NAMALWA (cell line): Measurements from ENCODE around the gene RASIP1.
A peak's percentile ranks its signal among the peaks of the same experiment; 100 is the strongest.
"Not testable (repeated sequence)": the region's sequence is repeated elsewhere in the genome, so short reads cannot be mapped to it uniquely, and the experiment has no call there.

Experiments used
- DNase-seq: peaks from one replicate; pipeline ENCODE4 v3.0.0-alpha.2; 2015; ENCODE audit warnings: low spot score

The RASIP1 gene, protein sequence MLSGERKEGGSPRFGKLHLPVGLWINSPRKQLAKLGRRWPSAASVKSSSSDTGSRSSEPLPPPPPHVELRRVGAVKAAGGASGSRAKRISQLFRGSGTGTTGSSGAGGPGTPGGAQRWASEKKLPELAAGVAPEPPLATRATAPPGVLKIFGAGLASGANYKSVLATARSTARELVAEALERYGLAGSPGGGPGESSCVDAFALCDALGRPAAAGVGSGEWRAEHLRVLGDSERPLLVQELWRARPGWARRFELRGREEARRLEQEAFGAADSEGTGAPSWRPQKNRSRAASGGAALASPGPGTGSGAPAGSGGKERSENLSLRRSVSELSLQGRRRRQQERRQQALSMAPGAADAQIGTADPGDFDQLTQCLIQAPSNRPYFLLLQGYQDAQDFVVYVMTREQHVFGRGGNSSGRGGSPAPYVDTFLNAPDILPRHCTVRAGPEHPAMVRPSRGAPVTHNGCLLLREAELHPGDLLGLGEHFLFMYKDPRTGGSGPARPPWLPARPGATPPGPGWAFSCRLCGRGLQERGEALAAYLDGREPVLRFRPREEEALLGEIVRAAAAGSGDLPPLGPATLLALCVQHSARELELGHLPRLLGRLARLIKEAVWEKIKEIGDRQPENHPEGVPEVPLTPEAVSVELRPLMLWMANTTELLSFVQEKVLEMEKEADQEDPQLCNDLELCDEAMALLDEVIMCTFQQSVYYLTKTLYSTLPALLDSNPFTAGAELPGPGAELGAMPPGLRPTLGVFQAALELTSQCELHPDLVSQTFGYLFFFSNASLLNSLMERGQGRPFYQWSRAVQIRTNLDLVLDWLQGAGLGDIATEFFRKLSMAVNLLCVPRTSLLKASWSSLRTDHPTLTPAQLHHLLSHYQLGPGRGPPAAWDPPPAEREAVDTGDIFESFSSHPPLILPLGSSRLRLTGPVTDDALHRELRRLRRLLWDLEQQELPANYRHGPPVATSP

GRCh38 chr19:48740164-48740972, at the start of gene RASIP1:
Gene RASIP1 (minus strand): TSS chr19:48740610. CDS start chr19:48740282, 328 bp downstream.
- no peak for DNase-seq

DNA sequence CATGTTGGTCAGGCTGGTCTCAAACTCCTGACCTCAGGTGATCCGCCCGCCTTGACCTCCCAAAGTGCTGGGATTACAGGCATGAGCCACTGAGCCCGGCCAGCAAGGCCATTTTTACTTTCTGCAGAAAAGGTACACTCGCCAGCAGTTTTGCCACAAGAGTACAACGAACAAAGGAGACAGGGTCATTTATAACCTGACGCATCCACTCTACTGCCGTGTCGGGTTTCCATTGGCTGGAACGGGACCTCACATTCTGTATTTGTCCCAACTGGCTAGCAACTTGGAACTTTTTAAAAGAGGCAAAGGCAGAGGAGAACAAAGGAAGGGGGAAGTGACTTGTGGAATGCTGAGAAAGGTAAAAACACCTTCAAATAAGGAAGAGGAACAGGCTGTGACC, 46.9 kb upstream of the RASIP1 start:
- not testable (repeated sequence) for DNase-seq

- DNase-seq = not testable (repeated sequence)
These were observed 46.0 kb upstream of the RASIP1 start for GRCh38 chr19:48786422-48786821.

GRCh38 chr19:48784527-48784926, 44.1 kb upstream of the RASIP1 start:
- peak; percentile 32 for DNase-seq

DNA sequence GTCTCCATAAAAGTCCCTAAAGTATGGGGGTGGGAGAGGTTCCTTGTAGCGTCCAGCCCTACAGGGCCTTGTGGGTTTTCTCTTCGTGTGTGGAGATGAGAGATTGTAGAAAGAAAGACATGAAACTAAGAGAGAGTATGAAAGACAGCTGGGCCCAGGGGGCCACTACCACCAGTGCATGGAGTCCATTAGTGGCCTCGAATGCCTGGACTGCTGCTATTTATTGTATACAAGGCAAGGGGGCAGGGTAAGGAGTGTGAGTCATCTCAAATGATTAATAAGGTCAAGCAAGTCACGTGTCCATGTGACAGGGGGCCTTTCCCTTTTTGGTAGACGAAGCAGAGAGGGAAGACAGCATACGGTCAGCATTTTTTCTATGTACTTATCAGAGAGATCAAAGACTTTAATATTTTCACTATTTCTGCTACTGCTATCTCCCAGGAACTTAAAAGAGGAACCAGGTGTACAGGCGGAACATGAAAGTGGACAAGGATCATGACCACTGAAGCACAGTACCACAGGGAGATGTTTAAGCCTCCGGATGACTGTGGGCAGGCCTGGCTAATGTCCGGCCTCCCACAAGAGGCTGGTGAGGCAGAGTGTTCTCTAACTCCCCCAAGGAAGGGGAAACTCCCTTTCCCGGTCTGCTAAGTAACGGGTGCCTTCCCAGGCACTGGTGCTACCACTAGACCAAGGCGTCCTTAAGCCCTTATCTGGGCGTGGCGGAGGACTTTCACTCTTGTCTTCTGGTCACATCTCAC, 40.4 kb upstream of the RASIP1 start:
- DNase-seq = no peak

DNA sequence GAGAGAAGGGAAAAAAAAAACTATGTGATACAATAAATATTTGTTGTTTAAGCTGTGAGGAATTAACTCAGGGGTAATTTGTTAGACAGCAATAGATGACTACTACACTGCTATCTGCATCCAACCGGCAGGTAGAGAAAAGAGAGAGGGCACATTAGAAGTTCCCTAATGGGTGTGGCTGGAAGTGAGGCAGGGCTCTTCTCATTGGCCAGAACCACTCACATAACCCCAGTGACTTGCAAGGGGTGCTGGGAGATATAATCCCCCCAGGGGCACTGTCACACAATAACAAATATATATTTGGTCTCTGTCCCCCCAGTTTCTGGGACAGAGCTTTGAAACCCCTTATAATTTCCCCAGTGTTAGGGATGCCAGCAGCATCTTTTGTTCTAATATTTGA, 39.2 kb upstream of the RASIP1 start:
- peak; percentile 65 for DNase-seq

- DNase-seq = no peak
These were observed 37.3 kb upstream of the RASIP1 start for GRCh38 chr19:48777720-48778119.

- DNase-seq = no peak
These were observed 36.7 kb upstream of the RASIP1 start for GRCh38 chr19:48777139-48777538.

GRCh38 chr19:48772503-48772953, 32.1 kb upstream of the RASIP1 start:
- no peak for DNase-seq

DNA sequence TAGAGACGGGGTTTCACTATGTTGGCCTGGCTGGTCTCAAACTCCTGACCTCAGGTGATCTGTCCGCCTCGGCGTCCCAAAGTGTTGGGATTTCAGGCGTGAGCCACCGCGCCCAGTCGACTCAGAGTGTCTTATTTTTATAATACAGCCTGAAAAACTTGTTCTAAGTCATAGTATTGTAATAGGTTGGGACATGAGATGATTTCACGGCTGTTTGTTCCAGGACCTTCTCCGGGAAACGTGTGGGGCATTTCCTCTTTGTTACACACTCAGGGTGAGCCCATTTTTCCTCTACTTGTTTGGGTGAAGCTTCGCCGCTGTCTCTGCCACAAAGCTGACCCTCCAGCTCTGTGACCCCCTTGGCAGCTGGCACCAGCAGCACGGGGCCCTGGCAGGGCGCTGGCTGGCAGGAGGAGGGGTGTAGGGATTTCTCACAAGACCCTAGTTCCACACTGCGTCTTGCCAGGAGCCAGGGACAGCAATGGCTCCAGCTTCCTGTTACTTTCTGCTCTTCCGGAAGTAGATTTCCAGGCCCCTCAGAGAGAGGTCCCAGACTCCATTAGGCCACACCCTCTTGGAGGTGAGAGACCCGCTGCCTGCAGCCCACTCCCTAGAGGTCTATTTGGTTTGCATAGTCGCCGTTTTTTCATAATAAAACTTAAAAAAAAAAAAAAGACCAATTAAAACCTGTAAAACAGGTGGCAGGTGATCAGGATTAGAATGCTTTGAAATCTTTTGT, 30.5 kb upstream of the RASIP1 start:
- no peak for DNase-seq

- no peak for DNase-seq
These were observed 29.9 kb upstream of the RASIP1 start for GRCh38 chr19:48770266-48770665.

DNA sequence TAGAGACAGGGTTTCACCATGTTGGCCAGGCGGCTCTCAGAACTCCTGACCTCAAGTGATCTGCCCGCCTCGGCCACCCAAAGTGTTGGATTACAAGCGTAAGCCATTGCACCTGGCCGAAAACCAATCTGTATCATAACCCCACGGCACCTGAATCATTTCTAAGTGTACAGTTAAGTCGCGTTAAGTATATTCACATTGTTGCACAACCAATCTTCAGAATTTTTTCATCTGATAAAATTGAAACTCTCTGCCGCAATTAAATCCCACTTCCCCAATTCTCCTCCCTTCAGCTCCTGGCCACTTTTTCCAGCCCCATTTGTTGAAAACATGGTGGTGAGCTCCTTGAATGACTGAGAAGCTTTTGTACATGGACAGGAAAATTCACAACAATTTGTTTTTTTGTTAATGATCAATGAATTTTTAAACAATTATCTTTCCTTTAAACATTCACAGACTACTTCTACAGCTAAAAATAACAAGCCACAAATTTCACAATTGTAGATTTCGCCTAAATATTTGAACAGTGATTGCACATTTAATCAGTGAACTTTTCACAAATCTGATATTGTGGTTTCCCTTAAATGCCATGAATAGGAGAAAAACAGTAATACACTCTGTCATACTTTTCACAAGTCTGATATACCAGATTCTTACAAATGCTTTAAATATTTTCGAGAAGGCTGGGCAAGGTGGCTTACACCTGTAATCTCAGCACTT, 28.7 kb upstream of the RASIP1 start:
- DNase-seq = no peak

DNA sequence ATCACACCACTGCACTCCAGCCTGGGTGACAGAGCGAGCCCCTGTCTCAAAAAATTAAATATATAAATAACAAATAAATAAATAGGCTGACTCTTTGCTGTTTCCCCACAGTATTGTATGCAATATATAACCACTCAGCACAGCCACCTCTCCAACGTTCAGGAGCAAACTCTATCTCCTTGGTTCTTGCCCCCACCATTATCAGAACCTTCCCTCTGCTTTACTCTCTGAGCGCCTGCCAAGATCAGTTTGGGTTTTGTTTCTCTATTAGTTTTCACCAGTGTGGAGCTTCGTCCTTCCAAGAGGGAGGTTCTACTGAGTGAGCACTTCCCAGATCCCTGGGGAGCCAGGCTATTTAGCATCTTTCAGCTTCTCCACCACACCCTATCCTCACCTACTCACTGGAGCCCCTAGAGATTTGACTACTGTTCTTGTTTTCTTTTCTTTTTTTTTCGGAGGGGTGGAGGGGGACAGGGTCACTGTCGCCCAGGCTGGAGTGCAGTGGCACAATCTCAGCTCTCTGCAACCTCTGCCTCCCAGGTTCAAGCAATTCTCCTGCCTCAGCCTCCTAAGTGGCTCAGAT, 27.9 kb upstream of the RASIP1 start:
- not testable (repeated sequence) for DNase-seq

DNA sequence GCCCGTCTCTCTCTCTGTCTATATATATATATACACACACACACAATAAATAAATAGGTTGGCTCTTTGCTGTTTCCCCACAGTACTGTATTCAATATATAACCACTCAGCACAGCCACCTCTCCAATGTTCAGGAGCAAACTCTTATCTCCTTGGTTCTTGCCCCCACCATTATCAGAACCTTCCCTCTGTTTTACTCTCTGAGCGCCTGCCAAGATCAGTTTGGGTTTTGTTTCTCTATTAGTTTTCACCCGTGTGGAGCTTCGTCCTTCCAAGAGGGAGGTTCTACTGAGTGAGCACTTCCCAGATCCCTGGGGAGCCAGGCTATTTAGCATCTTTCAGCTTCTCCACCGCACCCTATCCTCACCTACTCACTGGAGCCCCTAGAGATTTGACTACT, 25.4 kb upstream of the RASIP1 start:
- DNase-seq = not testable (repeated sequence)

DNA sequence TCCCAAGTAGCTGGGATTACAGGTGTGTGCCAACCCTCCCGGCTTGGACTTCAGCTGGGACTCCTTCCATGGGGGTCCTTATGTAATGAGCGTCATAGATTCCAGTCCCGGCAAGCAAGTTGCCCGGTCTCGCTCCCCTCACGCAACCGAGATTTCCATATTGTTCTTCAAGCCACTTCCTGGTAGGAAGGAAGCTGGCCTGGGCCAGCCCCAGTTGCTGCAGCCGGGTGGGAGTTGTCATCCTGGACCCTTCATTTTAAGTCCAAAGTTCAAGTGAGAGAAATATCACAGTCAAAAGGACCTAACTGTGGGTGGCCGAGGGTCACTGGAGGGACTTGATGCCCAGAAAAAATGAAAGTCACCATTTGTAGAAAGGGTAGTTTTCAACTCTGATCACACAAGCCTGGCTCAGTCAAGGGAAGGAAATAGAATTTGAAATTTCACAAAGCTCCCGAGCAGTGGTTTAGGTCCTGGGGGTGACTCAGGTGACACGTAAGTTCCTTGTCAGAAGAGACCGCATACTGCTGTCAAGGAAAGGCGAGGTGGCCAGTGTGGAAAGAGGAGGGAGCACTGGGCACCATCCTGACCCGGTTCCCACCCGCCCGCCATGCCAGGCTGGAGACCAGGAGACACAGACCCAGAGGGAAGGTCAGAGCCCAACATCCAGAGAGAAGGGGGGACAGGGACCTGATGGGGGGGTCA, 20.2 kb upstream of the RASIP1 start:
- DNase-seq = no peak

DNA sequence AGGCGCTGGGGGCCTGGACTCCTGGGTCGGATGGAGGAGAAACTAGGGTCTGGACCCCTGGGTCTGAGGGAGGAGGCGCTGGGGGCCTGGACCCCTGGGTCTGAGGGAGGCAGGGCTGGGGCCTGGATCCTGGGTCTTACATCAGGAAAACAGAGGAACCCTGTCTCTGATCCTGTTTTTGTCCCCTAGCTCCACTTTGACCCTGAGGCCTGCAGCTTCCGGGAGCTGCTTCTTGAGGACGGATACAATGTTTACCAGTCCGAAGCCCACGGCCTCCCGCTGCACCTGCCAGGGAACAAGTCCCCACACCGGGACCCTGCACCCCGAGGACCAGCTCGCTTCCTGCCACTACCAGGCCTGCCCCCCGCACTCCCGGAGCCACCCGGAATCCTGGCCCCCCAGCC, 17.3 kb upstream of the RASIP1 start:
- DNase-seq = no peak

GRCh38 chr19:48757089-48757675, 16.8 kb upstream of the RASIP1 start:
- no peak for DNase-seq

GRCh38 chr19:48756686-48757085, 16.3 kb upstream of the RASIP1 start:
- DNase-seq = no peak
